Caco-2 (cell line): ENCODE results near the gene KCNJ11. TPM values are rescaled to one million over a fixed set of nuclear protein-coding genes. Genes with fewer than 3 reads are reported as not detected.

Experiments used
- Bru-seq: library from RNA; stranded (reverse); fragments of 400-500 nt; gene quantifications from one replicate; lab custom pipeline; 2021; lab: Mats Ljungman, UMichigan
- BruChase-seq, 2 experiments: library from RNA; stranded (reverse); fragments of 400-500 nt; gene quantifications; one replicate each; lab custom pipeline; 2021; lab: Mats Ljungman, UMichigan
- BruUV-seq: library from RNA; stranded (reverse); fragments of 400-500 nt; replicated peaks from 2 replicates; lab custom pipeline; 2021; lab: Mats Ljungman, UMichigan
- CTCF ChIA-PET: fragments of 300-600 bp; sonication (Branson Sonifier 250); formaldehyde crosslinking; loops from one replicate; lab custom pipeline; 2022; ENCODE audit warnings: antibody characterized with exemption; lab: Charles Lee
- POLR2A ChIA-PET: fragments of 300-600 bp; sonication (Branson Sonifier 250); formaldehyde crosslinking; loops from one replicate; lab custom pipeline; 2022; ENCODE audit warnings: antibody characterized with exemption; lab: Charles Lee
- DNase-seq, 2 experiments: peaks; one replicate each; pipeline versions ENCODE4 v3.0.0 to v3.0.0-alpha.2; 2020 to 2022
- H3K27me3 ChIP-seq: replicated peaks from 2 replicates; pipeline ENCODE4 v1.6.0; 2011; ENCODE audit warnings: low read length; ENCODE audit not compliant: control insufficient read depth, insufficient read depth
- H3K36me3 ChIP-seq: 2 replicates; pipeline ENCODE4 v1.5.1; 2011; ENCODE audit warnings: low read length; ENCODE audit not compliant: control insufficient read depth, insufficient read depth
- H3K4me1 ChIP-seq: fragments of 250-450 bp; sonication (Bioruptor Pico); 2 replicates; pipeline ENCODE4 v1.5.1; 2020; ENCODE audit warnings: mild to moderate bottlenecking
- H3K4me3 ChIP-seq: 2 replicates; pipeline ENCODE4 v1.5.1; 2011; ENCODE audit warnings: low read depth, mild to moderate bottlenecking, control low read depth, low read length
- H3K9me3 ChIP-seq: fragments of 250-450 bp; sonication (Bioruptor Pico); 2 replicates; pipeline ENCODE4 v1.5.1; 2020; ENCODE audit warnings: mild to moderate bottlenecking, moderate library complexity
- H3K27ac Mint-ChIP-seq: one replicate; pipeline ENCODE4 v1.8.0; 2022; ENCODE audit warnings: mixed read lengths; ENCODE audit not compliant: unreplicated experiment
- H3K27me3 Mint-ChIP-seq: one replicate; pipeline ENCODE4 v1.8.0; 2022; ENCODE audit warnings: mixed read lengths; ENCODE audit not compliant: insufficient read depth, unreplicated experiment
- H3K36me3 Mint-ChIP-seq: one replicate; pipeline ENCODE4 v1.8.0; 2022; ENCODE audit warnings: mild to moderate bottlenecking, mixed read lengths; ENCODE audit not compliant: insufficient read depth, unreplicated experiment
- H3K4me1 Mint-ChIP-seq: one replicate; pipeline ENCODE4 v1.8.0; 2022; ENCODE audit warnings: low read depth, mixed read lengths; ENCODE audit not compliant: unreplicated experiment
- H3K4me3 Mint-ChIP-seq: one replicate; pipeline ENCODE4 v1.8.0; 2022; ENCODE audit warnings: mild to moderate bottlenecking, moderate library complexity, mixed read lengths; ENCODE audit not compliant: unreplicated experiment
- H3K9me3 Mint-ChIP-seq: one replicate; pipeline ENCODE4 v1.8.0; 2022; ENCODE audit warnings: mixed read lengths; ENCODE audit not compliant: unreplicated experiment
- intact Hi-C: fragments of 100-400 bp; cut with micrococcal nuclease; formaldehyde crosslinking; loops from one replicate; pipeline ENCODE4 v1.10.0; 2022; ENCODE audit not compliant: unreplicated experiment
- long read RNA-seq: library from polyadenylated mRNA; stranded (forward); transcript quantifications from one replicate; pipeline ENCODE4 v2.0.0, GENCODE V29; 2022
- total RNA-seq: library from RNA; stranded (reverse); gene quantifications from 2 replicates; pipeline ENCODE4 v1.2.3, GENCODE V29; 2022
- TF ChIP-seq, protein P1 (sequence below), 2 experiments: fragments of 200-600 bp in 1 of 2; IDR thresholded peaks; 1 replicate in 1 of 2; 2 replicates in 1 of 2; pipeline versions ENCODE4 v1.5.1 to v1.8.0; 2011 to 2022; ENCODE audit warnings: antibody characterized with exemption in 1 of 2, control low read depth in 1 of 2, inconsistent platforms in 1 of 2, low read depth in 1 of 2, low read length in 1 of 2, mild to moderate bottlenecking in 1 of 2, moderate library complexity in 1 of 2; ENCODE audit not compliant: insufficient read depth in 1 of 2, severe bottlenecking in 1 of 2, unreplicated experiment in 1 of 2

Gene KCNJ11
- total RNA-seq (2.3 and 3.4 TPM in 2 replicates), Bru-seq, nascent RNA (percentile 31 among the genes with signal in this experiment), BruChase-seq, experiment 1, labeled RNA remaining after a 2-hour chase (percentile 52 among the genes with signal in this experiment), BruChase-seq, experiment 2, labeled RNA remaining after a 6-hour chase (percentile 46 among the genes with signal in this experiment)
- long read RNA-seq, partial matches to known transcripts = 0 of 1 reads
- long read RNA-seq, other reads (novel, unspliced or antisense) = 0 of 1 reads

DNA sequence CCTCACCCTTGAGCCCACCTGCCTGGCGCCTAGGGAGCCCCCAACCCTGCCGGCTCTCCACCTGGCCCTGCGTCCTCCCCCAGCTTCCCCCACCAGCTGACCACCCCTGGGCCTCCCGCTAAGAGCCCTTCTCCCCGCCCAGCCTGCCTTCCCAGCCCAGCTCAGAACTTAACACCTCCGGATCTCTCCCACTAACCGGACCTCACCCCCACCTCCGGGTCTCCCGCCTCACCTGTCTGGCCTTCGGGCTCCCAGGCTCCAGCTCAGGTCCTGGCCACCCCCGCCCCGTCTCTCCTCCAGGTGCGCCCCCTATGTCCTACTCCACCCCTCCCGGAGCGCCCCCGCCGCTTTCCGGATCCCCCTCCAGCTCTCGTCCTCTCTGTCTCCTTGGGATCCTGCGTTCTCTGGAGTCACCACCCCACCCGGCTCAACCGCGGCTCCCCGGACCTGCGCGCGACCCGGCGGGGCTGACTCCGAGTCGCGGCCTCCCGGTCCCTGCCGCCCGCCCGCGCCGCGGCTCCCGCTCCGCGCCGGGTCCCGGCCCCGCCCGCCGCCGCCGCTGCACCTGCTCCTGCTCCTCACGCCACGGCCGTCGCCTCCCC, at the start of gene KCNJ11:
KCNJ11 (minus strand) TSS at position 51 of the 602 bp plus-strand sequence. CDS start 568 bp downstream, outside the sequence.
- Histone ChIP-seq H3K27me3 (no peaks in the 10 kb centered on the region; the same call in none of the 2 replicates), H3K4me3 (peak within 1 kb of the TSS; percentile 72), H3K36me3 (no peaks in the 10 kb centered on the region), H3K4me1 (peaks cover 3% of the 10 kb centered on the region; the same call in 1 of the 2 replicates), H3K9me3 (no peaks in the 10 kb centered on the region)
- intact Hi-C loops = no loop called here
- Mint-ChIP-seq H3K4me3 (peak within 1 kb of the TSS; percentile 77), H3K4me1 (no peaks in the 10 kb centered on the region), H3K27ac (peak within 1 kb of the TSS; percentile 23), H3K27me3 (peaks cover 5% of the 10 kb centered on the region), H3K36me3 (peaks cover 12% of the 10 kb centered on the region), H3K9me3 (no peaks in the 10 kb centered on the region)
- TF ChIP-seq, protein P1, sequence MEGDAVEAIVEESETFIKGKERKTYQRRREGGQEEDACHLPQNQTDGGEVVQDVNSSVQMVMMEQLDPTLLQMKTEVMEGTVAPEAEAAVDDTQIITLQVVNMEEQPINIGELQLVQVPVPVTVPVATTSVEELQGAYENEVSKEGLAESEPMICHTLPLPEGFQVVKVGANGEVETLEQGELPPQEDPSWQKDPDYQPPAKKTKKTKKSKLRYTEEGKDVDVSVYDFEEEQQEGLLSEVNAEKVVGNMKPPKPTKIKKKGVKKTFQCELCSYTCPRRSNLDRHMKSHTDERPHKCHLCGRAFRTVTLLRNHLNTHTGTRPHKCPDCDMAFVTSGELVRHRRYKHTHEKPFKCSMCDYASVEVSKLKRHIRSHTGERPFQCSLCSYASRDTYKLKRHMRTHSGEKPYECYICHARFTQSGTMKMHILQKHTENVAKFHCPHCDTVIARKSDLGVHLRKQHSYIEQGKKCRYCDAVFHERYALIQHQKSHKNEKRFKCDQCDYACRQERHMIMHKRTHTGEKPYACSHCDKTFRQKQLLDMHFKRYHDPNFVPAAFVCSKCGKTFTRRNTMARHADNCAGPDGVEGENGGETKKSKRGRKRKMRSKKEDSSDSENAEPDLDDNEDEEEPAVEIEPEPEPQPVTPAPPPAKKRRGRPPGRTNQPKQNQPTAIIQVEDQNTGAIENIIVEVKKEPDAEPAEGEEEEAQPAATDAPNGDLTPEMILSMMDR (IDR thresholded peaks at IDR 0.05; ENCODE audit: insufficient read depth in 1 of 2, low read depth in 1 of 2, low read length in 1 of 2, severe bottlenecking in 1 of 2, unreplicated experiment in 1 of 2) = peak in 1 of 2 experiments; percentile 41
- peak in 1 of 2 experiments; percentile 58 for DNase-seq
- POLR2A ChIA-PET = no interaction called here
- CTCF ChIA-PET = interaction anchor here (0.6 to 1.6 kb wide), 20 partner anchors 12 to 180 kb away, joined by 3 to 12 read pairs (median 4); partner anchors contain the start of gene USH1C
- BruUV-seq = no TSS peak

DNA sequence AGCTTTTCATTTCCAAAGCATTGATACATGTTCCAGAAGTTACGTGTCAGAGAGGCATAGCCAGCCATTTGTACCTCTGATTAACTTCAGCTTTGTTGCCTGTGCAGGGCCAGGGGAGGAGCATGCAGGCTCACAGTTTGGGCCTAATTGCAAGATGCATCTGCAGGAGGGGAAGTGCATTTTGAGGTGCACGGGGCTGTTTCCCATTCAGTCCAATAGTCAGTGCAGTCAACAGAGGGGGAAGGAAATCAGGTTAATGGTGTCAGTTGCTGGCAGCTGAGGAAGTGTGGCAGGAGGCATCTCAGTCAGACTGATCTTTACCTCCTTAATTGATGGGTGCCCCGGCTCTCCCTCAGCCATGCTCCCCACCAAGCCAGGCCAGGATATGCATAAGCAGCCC, 48.9 kb upstream of the KCNJ11 start:
- Mint-ChIP-seq H3K27ac (no peak overlapping the region), H3K9me3 (no peaks in the 10 kb centered on the region), H3K4me3 (no peak overlapping the region), H3K36me3 (no peaks in the 10 kb centered on the region), H3K27me3 (peaks cover 18% of the 10 kb centered on the region), H3K4me1 (peaks cover 9% of the 10 kb centered on the region)
- no peaks in the 10 kb centered on the region for H3K9me3 ChIP-seq
- no peaks in the 10 kb centered on the region for H3K4me1 ChIP-seq
- DNase-seq = no peak
- no TSS peak for BruUV-seq
- POLR2A ChIA-PET = no interaction called here
- TF ChIP-seq, protein P1 (IDR thresholded peaks at IDR 0.05; ENCODE audit: insufficient read depth in 1 of 2, low read depth in 1 of 2, low read length in 1 of 2, severe bottlenecking in 1 of 2, unreplicated experiment in 1 of 2) = no peak
- no peaks in the 10 kb centered on the region; the same call in 1 of the 2 replicates for H3K27me3 ChIP-seq
- no peak overlapping the region for H3K4me3 ChIP-seq
- intact Hi-C loops = no loop called here
- no peaks in the 10 kb centered on the region for H3K36me3 ChIP-seq
- CTCF ChIA-PET = interaction anchor here (0.6 kb wide), 1 partner anchor 83 kb away, joined by 6 read pairs; no protein-coding TSS in a partner anchor

DNA sequence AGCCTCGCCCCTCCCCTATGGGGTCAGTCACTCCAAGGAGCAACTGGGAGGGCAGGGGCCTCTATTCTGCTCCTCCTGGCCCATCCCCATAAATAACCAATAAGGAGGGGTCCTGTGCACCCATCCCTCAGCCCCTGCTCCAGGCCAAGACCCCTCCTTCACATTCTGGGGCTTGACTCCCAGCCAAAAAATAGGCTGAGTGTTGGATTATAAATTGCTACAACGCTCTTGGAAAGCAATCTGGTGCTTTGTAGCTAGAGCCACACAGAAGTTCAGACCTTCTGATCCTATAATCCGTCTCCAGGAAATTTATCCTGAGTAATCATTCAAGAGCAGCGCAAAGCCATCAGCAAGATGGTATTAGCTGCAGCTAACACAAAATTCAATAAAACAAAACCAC, 45.6 kb upstream of the KCNJ11 start:
- Mint-ChIP-seq H3K9me3 (no peaks in the 10 kb centered on the region), H3K27me3 (peaks cover 14% of the 10 kb centered on the region), H3K36me3 (no peaks in the 10 kb centered on the region), H3K4me1 (no peaks in the 10 kb centered on the region), H3K4me3 (no peak overlapping the region), H3K27ac (no peak overlapping the region)
- POLR2A ChIA-PET = no interaction called here
- H3K4me3 ChIP-seq = no peak overlapping the region
- no peaks in the 10 kb centered on the region for H3K4me1 ChIP-seq
- TF ChIP-seq, protein P1 (IDR thresholded peaks at IDR 0.05; ENCODE audit: insufficient read depth in 1 of 2, low read depth in 1 of 2, low read length in 1 of 2, severe bottlenecking in 1 of 2, unreplicated experiment in 1 of 2) = no peak
- intact Hi-C loops = no loop called here
- no peaks in the 10 kb centered on the region for H3K9me3 ChIP-seq
- no TSS peak for BruUV-seq
- no peaks in the 10 kb centered on the region; the same call in 1 of the 2 replicates for H3K27me3 ChIP-seq
- CTCF ChIA-PET = no interaction called here
- no peak for DNase-seq
- H3K36me3 ChIP-seq = no peaks in the 10 kb centered on the region
